Kidney capillary endothelial cell (primary cell): ENCODE measurements around the gene ZSCAN9.

Experiments used
- DNase-seq: peaks from one replicate; pipeline ENCODE4 v3.0.0-alpha.2; 2018; ENCODE audit warnings: low spot score

The ZSCAN9 gene

DNA sequence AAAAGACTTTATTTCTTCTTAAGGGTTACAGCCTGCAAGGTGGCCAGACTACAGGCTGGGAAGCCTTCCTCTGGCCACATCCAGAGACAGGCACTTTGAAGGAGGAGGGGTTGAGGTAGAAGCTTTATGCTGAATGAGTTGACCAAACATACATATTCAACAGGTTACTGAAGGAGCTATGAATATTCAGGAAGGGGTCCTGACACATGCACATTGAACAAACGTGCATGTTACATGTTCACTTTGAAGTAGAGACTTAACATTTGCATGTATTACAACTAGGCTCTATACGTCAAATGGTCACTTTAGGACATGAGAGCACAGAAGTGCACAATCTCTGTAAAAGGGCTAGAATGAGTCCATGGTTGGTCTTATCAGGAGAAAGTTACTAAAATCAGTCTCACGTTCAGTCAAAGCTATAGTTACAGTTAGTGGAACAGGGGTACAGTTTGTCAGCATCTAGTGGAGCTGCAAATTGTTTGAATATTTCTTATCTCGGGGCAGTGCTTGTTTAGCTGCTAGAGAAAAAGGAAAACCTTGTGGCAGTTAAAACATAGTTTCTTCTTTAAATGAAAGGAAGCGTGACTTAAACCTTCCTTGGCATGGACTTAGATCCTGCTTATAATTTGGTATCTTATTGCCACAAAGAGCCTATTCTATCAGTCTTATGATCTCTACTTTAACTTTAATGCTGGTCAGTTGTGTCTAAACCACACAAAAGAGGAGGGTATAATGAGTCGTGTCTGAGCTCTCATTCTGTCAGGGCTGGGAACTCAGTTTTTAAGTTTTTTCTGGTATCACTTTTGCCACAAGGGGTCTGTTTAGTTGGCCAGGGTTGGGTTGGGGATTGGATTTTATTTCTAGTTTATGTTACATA, 4.6 kb upstream of the ZSCAN9 start:
- DNase-seq: no peak

DNA sequence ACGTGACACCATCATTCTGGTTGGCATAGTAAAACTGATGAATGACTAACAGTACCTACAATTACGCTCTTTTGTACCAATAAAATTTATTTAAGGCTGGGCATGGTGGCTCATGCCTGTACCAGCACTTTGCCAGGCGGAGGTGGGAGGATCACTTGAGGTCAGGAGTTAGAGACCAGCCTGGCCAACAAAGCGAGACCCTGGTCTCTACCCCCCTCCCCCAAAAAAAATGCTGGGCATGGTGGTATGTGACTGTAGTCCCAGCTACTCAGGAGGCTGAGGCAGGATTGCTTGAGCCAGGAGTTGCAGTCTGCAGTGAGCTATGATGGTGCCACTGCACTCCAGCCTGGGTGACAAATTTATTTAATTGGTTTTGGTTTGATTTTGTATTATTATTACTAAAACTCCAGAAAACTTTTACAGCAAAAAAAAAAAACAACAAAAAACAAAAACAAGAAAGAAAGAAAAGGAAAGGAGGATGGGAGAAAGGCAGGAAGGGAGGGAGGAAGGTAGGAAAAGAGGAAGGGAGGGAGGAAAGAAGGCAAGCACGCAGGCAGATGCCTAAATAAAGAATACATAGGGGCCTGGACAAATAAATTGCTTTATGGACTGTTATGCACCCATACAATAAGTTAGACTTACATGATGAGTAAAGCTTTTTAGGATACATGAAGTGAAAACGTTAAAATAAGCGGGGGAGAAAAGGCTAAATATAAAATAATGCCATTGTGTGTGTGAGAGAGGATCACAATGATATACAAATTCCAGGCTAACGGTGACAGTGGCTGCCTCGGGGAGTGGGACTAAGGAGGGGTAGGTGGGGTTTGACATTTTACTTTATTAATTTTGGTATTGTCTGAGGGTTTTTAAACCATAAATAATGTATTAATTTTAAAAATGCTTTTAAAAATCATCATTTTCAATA, 682 bp upstream of the ZSCAN9 start:
- peak; percentile 33 for DNase-seq

DNA sequence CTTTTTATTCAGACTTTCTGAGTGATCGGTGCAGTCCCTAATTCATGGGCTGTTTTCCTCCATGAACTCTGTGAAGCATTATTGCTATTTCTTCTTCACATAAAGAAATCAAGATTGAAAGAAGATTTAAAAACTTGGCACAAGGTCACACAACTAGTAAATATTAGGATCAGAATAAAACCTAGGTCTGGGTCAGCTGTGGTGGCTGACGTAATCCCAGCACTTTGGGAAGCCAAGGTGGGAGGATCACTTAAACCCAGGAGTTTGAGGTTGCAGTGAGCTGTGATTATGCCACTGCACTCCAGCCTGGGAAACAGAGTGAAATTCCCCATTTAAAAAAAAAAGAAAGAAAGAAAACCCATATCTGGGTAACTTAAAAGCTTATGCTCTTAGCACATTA, 1.4 kb downstream of the ZSCAN9 start:
- no peak for DNase-seq

DNA sequence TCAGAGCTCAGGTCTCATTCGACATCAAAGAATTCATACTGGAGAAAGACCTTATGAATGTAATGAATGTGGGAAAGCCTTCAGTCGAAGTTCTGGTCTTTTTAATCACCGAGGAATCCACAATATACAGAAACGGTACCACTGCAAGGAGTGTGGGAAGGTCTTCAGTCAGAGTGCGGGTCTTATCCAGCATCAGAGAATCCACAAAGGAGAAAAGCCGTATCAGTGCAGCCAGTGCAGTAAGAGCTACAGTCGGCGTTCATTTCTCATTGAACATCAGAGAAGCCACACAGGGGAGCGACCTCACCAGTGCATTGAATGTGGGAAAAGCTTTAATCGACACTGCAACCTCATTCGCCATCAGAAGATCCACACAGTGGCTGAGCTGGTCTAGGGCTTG, 7.7 kb downstream of the ZSCAN9 start:
- DNase-seq: no peak

DNA sequence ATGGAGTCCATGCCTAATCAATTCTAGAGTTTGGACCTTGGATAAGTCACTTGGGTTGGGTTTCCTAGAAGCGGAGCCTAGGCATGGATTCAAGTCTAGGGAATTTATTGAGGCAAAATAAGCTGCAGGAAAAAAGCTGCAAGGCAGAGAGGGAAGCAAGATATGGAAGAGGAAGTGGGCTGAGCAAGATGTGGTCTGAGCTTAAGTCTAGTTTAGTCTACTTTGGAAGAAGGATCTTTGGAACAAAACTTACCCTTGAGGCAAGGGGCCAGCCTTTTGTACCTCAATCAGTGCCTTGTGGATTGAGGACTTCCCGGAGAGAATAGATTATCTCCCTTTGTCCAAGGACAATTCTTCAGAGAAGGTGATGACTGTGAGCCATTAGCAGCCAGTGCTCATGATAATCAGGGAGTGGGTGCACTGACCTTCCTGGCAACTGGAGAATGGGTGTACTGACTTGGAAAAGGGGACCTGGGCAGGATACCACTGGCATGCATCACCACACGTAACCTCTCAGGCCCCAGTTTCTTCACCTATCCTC, 10.9 kb downstream of the ZSCAN9 start:
- DNase-seq: no peak

DNA sequence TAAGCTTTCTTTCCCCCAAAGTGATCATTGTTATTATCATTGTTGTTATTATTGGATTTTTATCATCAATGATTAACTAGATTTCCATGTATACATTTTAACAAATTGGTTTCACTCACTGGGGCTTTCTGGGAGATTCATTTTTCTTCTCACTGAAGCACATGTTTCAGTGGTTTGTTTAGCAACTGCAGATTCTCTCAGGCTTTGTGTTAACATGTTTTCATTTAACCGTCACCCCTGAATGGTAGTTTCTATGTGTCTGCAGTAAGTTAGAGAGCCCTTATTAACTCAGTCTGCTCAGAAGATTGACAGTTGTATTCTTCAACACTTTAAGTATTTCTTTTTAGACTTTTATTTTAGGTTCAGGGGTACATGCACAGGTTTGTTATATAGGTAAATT, 14.6 kb downstream of the ZSCAN9 start:
- no peak for DNase-seq

DNA sequence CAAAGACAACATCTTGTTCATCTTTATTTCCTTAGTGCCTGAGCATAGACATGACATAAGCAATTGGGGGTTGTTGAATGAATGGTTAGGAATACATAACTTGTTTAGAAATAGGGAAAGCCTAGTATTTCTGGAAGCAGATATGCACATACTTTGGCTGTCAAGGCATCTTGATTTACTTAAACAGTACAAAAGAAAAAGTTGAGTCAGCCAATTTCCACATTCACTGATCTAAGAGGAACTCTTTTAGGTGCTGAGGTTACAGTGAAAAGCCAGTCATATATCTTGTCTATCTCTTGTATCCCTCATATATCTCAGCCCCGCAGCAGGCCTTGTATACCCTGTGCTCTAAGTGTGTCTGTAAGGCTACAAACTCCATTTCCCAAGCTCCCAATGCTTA, 15.4 kb downstream of the ZSCAN9 start:
- DNase-seq: no peak

DNA sequence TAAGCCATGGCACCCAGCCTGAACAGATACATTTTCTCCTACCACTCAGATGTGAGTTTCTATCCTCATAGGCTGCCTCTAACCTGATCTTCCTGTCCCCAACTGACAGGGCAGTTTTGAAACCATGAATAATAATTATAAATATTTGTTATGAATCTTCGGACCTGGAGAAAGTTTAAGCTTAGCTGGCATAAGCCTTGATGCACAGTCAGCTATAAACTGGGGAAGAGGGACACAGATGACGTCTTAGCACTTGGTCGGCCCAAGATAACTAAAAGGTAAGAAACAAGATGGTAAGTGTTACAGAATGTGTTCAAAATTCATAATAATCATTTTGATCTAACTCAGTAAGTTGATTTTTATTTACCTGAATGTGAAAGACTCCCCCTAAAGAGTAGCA, 18.9 kb downstream of the ZSCAN9 start:
- no peak for DNase-seq

DNA sequence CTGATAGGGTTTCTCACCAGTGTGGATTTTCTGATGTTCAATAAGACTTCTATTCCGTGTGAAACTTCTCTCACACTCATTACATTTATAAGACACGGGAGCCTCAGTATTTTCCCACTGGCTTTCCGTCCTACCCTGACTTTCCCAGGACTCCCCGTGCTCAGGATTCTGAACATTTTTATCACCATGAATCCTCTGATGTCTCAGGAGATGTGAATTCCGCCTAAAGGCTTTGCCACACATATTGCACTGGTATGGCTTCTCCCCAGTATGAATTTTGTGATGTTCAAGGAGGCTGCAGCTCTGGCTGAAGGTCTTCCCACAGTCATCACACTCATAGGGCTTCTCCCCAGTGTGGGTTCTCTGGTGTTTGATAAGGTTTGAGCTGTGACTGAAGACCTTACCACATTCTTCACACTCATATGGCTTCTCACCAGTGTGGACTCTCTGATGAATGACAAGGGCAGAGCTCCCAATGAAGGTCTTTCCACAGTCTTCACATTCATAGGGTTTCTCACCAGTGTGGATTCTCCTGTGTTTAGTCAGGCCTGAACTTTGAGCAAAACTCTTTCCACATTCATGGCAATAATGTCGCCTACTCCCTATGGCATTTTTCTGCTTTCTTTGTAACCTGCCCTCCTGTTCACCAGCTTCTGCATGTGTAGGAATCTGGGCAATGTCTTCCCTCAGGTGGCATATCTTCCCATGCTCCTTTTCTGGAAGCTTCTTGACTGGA, 20.3 kb downstream of the ZSCAN9 start:
- DNase-seq: no peak

DNA sequence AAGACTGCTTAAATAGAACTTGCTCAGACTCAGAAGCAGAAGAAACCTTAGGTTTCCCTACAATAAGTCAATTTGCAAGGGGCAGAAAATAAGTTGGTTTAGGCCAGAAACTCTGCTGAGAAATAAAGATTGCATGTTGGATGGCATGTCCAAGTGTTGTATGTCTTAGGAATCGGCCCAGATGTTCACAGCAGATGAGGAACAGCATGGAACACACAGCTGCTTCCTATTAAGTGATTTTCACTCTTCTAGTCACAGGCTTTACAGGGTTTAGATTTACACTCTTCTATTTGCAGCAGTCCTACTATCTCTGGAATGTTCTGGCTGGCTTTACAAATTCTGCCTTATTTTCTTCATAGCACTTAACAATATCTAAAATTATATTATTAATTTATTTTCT, 23.8 kb downstream of the ZSCAN9 start:
- DNase-seq: no peak

DNA sequence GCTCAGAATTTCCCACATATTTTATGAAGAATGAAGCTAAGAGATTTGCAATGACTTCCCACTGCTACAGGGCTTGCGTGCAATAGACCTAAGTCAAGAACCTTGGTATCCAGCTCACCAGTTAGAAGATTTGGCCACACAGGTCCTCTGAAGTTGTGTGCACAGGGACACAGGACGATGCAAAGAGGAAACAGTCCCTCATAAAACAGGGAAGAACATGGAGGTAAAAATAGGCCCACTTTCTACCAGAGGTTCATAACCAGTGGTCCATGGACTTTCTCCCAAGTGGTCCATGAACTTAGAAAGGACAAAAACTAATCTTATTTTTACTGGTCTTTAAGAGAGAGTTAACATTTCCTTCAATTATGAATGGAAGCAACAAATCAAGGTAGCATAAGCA, 25.7 kb downstream of the ZSCAN9 start:
- no peak for DNase-seq

DNA sequence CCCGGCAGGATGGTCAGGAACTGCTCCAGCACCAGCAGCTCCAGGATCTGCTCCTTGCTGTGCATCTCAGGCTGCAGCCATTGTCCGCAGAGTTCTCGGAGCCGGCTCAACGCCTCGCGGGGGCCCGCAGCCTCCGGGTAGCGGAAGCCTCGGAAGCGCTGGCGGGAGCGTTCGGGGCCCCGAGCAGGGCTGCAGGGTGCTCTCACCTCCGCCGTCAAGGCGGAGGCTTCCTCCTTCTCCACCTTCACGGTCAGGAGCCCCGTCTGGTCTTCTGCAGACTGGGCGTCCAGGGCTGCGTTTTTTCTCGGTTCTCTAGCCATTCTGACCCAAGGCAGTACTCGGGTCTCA, 26.6 kb downstream of the ZSCAN9 start:
- no peak for DNase-seq

DNA sequence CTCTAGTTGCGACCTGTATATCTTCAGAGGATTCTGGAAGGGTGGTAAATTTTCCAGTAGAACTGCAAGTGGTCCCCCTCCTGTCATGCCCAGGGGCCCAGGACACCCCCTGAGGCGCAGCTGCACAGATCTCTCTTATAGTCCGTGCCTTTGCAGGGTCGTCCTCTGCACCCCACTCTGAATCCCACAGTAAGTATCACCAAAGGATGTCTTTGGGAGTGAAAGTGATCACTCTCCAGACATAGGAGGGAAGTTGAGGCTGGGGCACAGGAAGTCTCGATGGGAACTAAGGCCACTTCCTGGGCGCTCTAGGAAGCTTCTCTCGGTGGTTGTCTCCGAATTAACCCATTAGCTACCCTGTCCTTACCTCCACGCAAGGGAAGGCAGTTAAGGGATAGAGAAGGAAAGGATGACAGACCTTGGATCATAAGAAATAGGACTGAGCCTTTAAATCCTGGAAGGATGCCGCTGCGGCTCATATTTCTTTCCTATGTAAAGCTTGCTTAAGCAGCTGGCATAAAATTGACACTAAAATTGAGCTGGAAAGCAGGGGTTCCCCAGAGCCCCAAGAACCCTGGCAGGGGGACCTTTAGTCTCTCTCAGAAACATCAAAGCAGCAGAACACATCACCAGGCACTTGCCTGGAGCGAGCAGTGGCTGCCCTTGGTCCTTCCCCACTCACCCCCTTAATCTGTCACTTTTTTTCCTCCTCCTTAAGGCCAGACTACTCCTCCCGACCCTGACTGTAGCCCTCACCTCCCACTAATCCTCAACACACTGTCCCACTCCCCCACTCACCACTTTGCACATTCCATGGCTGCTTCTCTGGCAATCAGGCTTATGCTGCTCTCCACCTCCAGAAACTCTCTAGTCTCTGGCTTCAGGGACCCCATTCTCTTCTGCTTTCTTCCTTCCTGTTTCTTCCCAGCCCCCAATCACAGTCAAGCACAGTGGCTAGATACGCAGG, 27.2 kb downstream of the ZSCAN9 start, which contains the start of gene ZKSCAN4:
Gene ZKSCAN4, minus strand, starts transcription at position 261 of the 967 bp plus-strand sequence. CDS start 289 bp downstream, outside the sequence.
- peak; percentile 77 for DNase-seq

DNA sequence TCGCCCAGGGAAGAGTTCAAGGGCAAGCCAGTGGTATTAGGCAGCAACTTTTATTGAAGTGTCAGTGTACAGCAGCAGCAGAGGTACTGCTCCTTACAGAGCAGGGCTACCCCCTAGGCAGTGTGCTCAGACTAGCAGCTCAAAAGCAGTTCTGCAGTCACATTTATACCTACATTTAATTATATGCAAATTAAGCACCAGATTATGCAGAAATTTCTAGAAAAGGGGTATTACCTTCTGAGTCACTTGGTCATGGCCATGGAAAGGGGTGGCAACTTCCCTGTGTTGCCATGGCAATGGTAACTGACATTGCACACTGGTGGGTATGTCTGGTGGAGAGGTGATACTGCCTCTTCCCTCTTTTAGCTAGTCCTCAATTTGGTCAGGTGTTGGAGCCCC, 29.0 kb downstream of the ZSCAN9 start:
- DNase-seq: no peak

DNA sequence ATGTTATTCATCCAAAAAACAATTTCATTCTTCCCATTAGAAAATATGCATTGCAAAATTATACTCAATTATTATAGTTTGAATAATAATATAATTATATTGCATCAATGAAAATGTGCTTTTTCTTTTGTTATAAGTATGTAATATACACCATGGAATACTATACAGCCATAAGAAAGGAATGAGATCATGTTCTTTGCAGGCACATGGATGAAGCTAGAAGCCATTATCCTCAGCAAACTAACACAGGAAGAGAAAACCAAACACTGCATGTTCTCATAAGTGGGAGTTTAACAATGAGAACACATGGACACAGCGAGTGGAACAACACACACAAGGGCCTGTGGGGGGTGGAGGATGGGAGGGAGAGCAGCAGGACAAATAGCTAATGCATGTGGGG, 32.0 kb downstream of the ZSCAN9 start:
- no peak for DNase-seq

DNA sequence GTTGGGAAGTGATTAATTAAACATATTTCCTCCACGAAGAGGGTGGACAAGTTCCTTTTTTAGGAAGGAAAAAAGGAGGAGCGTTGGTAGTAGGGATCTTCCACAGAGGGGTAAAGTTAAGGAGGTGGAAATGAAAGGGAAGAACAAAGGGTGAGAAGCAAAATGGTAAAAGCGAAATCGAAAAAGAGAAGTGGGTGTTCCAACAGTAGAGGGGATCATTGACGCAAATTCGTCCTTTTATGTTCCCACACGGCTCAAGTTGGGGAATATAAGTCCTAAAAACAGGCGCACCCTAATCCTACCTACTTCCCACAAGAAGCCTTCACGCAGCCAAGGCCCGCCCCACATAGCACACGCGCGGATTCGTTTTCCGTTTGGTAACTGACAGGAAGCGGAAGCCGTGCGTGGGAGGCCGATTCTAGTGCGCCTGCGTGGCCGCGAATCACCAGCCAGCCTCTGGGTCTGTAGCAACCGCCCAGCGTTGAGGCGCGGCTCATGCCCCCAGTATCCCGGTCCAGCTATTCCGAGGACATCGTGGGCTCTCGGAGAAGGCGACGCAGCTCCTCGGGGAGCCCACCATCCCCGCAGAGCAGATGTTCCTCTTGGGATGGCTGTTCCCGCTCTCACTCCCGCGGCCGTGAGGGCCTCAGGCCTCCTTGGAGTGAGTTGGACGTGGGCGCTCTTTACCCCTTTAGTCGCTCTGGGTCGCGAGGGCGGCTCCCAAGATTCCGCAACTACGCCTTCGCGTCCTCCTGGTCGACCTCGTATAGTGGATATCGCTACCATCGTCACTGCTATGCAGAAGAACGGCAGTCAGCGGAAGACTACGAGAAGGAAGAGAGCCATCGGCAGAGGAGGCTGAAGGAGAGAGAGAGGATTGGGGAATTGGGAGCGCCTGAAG, 34.1 kb downstream of the ZSCAN9 start, which contains the start of gene NKAPL:
Gene NKAPL, plus strand, starts transcription at position 421 of the 901 bp plus-strand sequence. Its CDS starts 75 bp downstream, at position 496.
- peak; percentile 33 for DNase-seq

DNA sequence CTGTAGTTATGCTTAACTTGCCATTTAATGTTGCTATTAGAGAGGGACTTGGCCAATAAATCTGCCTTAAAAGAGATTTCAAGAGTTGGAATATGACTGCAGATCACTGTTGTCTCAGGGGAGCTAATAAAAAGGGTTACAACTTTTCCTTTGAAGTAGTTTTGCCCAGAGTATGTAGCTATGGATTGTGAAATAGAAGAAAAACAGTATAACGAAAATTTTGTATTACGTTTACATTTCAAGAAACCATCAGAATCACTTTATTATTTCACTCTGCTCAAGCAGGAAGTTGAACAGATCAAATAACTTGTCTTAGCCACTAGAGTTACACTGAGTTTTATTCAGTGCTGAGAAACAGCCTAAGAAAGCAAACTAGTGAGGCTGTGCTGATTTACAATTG, 38.8 kb downstream of the ZSCAN9 start:
- no peak for DNase-seq

DNA sequence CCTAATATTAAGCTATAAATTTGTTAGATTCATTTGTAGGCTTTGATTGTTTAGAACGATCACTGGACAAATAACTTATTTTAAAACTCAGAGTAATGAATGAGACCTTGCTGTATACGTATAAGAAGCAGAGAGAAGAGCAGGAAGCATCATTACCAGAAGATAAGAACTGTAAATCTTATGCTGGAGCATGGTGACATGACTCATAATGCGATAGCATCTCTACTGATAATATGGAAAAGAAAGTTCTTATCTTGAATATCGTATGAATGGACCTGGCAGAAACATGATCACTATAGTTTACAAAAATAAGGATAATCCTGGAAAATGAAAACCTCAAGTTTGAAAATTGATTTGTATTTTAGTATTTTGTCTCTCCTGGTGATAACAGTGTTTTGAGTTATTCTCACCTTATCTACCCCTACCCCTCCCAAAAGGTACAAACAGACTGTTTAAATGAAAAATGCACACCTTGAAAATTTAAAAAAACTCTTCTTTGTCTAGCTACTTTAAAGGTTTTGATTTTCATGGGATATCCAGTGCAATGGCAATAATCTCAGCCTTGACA, 39.8 kb downstream of the ZSCAN9 start:
- DNase-seq: no peak

DNA sequence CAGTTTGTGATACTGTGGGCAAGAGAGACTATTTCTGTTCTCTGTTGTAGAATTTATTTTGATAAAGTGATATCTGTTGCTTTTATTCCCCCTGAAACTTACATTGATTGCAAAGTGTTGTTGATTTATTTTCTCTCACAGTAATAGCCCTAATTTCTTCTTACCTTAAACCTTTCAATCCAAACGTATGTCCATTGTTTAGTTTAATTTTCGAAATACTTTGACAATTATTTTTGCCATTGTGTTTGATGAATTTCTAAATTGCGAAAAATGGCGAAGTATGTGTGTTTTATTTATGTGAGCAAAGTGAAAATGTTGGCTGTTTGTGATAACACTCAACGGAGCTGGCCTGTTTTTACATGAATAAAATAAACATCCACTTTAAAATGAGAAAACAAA, 41.5 kb downstream of the ZSCAN9 start:
- no peak for DNase-seq
